GM12892 (cell line): Measurements from ENCODE around the gene SDK1.

Experiments used
- POLR2A ChIP-seq: IDR thresholded peaks from 2 replicates; pipeline ENCODE4 v1.6.1; 2011; ENCODE audit warnings: low read depth, low read length, control low read depth
- POLR2AphosphoS5 ChIP-seq: IDR thresholded peaks from 2 replicates; pipeline ENCODE4 v1.6.1; 2011; ENCODE audit warnings: low read depth, low read length, control low read depth

- TF ChIP-seq POLR2A (no peak), POLR2AphosphoS5 (no peak)
Observed at GRCh38 chr7:4188651-4189050, 887.6 kb downstream of the SDK1 start.
